Stimulated activated CD8-positive, alpha-beta memory T cell treated with anti-CD3 and anti-CD28 coated beads, Interleukin-2, amount 100 ng/mL, for 48 hours (primary cell): ENCODE data around the gene PDS5A.
"Not testable (repeated sequence)": the region's sequence is repeated elsewhere in the genome, so short reads cannot be mapped to it uniquely, and the experiment has no call there.

Experiments
- DNase-seq, 2 donors: peaks; one replicate each; pipeline ENCODE4 v3.0.0-alpha.2; 2020; ENCODE audit warnings: low read depth in 2 of 2

PDS5A gene

GRCh38 chr4:39977489-39978377 is at the start of gene PDS5A:
TSS of gene PDS5A (minus strand) at chr4:39977911. CDS start at chr4:39976577, 1,334 bp downstream.
- peak; percentile 84 to 87 for DNase-seq

GRCh38 chr4:40024049-40024448 is 46.3 kb upstream of the PDS5A start:
- DNase-seq = not testable (repeated sequence)

GRCh38 chr4:40021116-40021515 is 43.4 kb upstream of the PDS5A start:
- not testable (repeated sequence) for DNase-seq

- no peak for DNase-seq
These were observed 42.5 kb upstream of the PDS5A start for GRCh38 chr4:40020221-40020620.

DNA sequence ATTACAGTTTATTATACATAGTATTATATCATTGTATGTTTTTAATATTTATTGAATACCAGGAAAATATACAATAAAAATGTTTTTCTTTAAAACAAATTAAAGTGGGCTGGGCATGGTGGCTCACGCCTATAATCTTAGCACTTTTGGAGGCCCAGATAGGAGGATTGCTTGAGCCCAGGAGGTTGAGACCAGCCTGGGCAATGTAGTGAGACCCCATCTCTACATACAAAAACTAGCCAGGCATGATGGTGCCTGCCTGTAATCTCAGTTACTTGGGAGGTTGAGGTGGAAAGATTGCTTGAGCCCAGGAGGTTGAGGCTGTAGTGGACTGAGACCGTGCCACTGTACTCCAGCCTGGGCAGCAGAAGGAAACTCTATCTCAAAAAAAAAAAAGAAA is 38.3 kb upstream of the PDS5A start:
- no peak for DNase-seq

GRCh38 chr4:40003986-40004385 is 26.3 kb upstream of the PDS5A start:
- no peak for DNase-seq

DNA sequence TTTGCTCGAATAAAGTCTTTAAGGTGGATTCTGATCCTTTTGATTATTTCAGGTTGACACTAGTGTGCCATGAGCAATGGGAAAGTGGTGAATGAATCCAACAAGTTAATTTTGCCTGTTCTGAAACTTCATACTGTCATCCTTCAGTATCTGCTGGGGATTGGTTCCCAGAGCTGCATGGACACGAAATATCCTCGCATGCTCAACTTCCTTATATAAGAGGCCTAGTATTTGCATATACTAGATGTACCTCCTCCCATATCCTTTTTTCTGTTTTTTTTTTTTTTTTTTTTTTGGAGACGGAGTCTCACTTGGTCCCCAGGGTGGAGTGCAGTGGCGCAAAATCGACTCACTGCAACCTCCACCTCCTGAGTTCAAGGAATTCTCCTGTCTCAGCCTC is 23.0 kb upstream of the PDS5A start:
- DNase-seq = no peak

DNA sequence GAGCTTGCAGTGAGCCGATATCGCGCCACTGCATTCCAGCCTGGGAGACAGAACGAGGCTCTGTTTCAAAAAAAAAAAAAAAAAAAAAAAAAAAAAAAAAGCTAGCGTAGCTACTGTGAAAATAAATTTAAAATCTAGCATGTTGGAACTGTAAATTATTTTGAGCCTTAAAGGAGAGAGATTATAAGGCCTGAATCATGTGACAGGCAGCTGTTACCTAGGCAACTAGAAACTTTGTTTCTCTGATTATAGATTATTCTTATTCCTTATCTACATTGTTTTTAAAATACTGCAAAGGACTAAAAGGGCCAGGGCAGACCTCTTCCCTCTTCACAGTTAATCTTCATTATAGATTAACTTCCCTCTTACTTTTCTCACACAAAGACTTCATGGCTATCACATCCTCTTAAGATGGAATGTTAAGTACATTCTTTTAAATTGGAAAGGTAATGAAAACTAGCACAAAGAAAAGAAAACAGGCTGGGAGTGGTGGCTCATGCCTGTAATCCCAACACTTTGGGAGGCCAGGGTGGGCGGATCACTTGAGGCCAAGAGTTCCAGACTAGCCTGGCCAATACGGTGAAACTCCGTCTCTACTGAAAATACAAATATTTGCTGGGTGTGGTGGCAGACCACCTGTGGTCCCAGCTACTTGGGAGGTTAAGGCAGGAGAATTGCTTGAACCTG is 21.1 kb upstream of the PDS5A start:
- no peak for DNase-seq

- no peak for DNase-seq
These were observed 19.1 kb upstream of the PDS5A start for GRCh38 chr4:39996811-39997210.

DNA sequence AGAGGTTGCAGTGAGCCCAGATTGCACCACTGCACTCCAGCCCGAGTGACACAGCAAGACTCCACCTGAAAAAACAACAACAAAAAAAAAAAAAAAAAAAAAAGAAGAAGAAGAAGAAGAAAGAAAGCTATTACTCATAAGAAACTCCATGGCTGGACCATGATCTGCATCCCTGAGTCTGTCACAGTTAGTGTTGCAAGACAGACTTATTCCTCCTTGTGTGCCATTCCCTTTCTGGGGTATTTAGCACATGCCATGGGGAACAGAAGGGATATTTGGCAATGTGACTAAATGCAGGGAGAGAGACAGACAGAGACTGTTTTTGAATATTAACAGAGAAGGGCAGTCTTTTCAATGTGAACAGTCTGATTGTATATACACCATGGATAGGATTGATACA is 16.7 kb upstream of the PDS5A start:
- DNase-seq = no peak

DNA sequence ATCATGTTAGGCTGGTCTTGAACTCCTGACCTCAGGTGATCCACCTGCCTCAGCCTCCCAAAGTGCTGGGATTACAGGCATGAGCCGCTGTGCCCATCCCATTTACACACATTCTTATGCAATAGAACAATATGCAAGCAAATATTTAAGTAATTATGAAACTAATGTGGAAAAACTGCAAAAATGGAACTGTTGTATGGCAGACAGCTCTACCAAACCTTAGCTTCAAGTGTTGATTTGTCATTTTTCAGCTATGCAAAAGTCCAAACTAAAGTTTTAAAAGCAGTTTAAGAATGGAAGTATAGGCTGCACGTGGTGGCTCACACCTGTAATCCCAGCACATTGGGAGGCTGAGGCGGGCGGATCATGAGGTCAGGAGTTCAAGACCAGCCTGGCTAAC is 11.7 kb upstream of the PDS5A start:
- not testable (repeated sequence) for DNase-seq

- no peak for DNase-seq
These were observed 9.8 kb upstream of the PDS5A start for GRCh38 chr4:39987485-39987884.

DNA sequence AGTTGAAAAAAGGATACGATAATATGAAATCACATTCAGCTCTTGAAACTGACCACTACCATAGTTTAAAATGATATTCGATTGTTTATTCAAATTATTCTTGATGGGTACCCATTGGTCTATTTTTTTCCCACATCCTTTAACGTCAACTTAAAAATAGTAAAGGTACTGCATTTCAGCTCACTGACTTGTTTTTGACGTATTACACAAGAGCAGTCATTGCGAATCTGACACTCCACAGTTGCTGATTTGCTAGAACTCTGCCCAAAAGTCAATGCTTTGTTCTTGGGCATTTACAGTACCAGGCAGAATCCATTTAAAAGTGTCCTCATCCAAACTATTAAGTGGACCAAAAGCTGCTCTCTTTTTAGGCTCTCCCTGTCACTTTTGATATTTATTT is 1.2 kb upstream of the PDS5A start:
- DNase-seq = no peak

DNA sequence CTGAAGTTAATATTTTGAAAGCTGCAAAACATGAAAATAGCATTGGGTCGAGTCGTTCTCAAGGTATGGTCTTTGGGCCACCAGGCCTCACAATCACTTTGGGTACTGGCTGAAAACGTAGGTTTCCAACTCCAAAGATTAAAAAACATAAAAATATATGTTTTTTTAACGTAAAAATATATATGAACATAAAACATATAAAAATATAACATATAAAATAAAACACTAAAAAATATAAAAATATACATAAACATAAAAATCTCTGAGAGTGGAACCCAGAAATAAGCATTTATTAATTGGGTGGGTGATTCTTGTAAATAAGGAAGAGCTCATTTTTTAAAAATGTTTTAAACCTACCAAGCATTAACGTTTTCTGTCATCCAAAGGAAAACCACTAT is 666 bp upstream of the PDS5A start:
- DNase-seq = no peak

- peak; percentile 27 to 43 for DNase-seq
These were observed 694 bp downstream of the PDS5A start for GRCh38 chr4:39976945-39977488.

GRCh38 chr4:39976141-39976944 is 1.4 kb downstream of the PDS5A start:
- peak; percentile 41 to 42 for DNase-seq

GRCh38 chr4:39975488-39976089 is 2.1 kb downstream of the PDS5A start:
- DNase-seq = no peak

GRCh38 chr4:39973052-39973451 is 4.7 kb downstream of the PDS5A start:
- not testable (repeated sequence) for DNase-seq

DNA sequence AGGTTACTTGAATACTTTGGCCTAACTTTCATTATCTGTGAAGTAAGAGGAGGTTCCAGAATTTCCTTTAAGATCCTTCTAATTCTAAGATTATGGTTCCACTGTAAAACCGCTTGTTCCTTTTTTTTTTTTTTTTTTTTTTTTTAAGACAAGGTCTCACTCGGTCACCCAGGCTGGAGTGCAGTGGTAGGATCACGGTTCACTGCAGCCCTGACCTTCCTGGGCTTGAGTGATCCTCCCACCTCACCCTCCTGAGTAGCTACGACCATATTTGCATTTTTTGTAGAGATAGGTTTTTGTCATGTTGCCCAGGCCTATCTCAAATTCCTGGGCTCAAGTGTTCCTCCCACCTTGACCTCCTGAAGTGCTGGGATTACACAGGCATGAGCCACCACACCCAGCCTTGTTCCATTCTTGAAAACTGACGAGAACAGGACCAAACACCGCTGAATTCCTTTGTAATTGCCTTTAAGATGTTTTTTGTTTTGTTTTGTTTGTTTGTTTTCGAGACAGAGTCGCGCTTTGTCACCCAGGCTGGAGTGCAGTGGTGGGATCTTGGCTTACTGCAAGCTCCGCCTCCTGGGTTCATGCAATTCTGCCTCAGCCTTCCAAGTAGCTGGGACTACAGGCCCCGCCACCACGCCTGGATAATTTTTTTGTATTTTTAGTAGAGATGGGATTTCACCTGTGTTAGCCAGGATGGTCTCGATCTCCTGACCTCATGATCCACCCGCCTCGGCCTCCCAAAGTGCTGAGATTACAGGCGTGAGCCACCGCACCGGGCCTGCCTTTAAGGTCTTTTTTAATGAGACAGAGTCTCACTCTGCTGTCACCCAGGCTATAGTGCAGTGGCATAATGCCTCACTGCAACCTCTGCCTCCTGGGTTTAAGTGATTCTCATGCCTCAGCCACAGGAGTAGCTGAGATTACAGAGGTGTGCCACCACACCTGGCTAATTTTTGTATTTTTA is 6.8 kb downstream of the PDS5A start:
- DNase-seq = no peak

GRCh38 chr4:39963656-39964055 is 14.1 kb downstream of the PDS5A start:
- no peak for DNase-seq
